HepG2 (cell line): Measurements from ENCODE around the gene INTS7. TPM values are rescaled to one million over a fixed set of nuclear protein-coding genes. Genes with fewer than 3 reads are reported as not detected.

Experiments used
- ARID2 ChIP-seq: sonication (generic); formaldehyde crosslinking; IDR thresholded peaks from 2 replicates; pipeline ENCODE4 v1.8.1; 2022; ENCODE audit warnings: mild to moderate bottlenecking, missing genetic modification reagents, borderline replicate concordance
- FOXA1 ChIP-seq, 2 experiments: fragments of 450-650 bp in 1 of 2; sonication (generic) in 1 of 2; formaldehyde crosslinking in 1 of 2; IDR thresholded peaks; 2 replicates each; pipeline versions ENCODE4 v1.4.0 to v1.6.1; 2016 to 2020; ENCODE audit warnings: missing genetic modification reagents in 1 of 2
- ISX ChIP-seq: sonication (generic); formaldehyde crosslinking; conservative IDR thresholded peaks from 2 replicates; pipeline ENCODE4 v1.5.0; 2020; ENCODE audit warnings: missing genetic modification reagents
- KAT8 ChIP-seq: IDR thresholded peaks from 2 replicates; pipeline ENCODE4 v1.6.1; 2016; ENCODE audit warnings: missing genetic modification reagents, missing compliant biosample characterization
- KMT2B ChIP-seq: IDR thresholded peaks from 2 replicates; pipeline ENCODE4 v1.6.1; 2016; ENCODE audit warnings: missing genetic modification reagents, missing compliant biosample characterization
- PPARG ChIP-seq: conservative IDR thresholded peaks from 2 replicates; pipeline ENCODE4 v1.6.1; 2016; ENCODE audit warnings: missing biosample characterization, missing genetic modification reagents
- TBX3 ChIP-seq: fragments of 450-650 bp; IDR thresholded peaks from 2 replicates; pipeline ENCODE4 v1.6.1; 2017; ENCODE audit warnings: antibody characterized with exemption, mild to moderate bottlenecking, inconsistent platforms, borderline replicate concordance
- ZMYM2 ChIP-seq: sonication (generic); formaldehyde crosslinking; IDR thresholded peaks from 2 replicates; pipeline ENCODE4 v1.8.0; 2022; ENCODE audit warnings: mild to moderate bottlenecking, missing genetic modification reagents
- ZNF282 ChIP-seq: fragments of 450-650 bp; IDR thresholded peaks from 2 replicates; pipeline ENCODE4 v1.6.1; 2018; ENCODE audit not compliant: partially characterized antibody
- ZNF713 ChIP-seq: sonication (generic); formaldehyde crosslinking; IDR thresholded peaks from 2 replicates; pipeline ENCODE4 v1.4.0; 2020; ENCODE audit warnings: mild to moderate bottlenecking, missing genetic modification reagents
- polyA plus RNA-seq, 8 experiments: library from polyadenylated mRNA; depleted of rRNA in 3 of 8; stranded (reverse) in 7 of 8; unstranded in 1 of 8; fragments of >200 nt; fragmentation: Illumina TruSeq in 4 of 8; extraction: Trizol in 4 of 8; gene quantifications; 2 replicates each; pipeline versions ENCODE4 v1.2.1 to v1.2.3, GENCODE V29; 2011 to 2016; ENCODE audit warnings: low read depth in 4 of 8, missing spikeins in 1 of 8, mixed read lengths in 1 of 8; ENCODE audit not compliant: insufficient read depth in 1 of 8
- total RNA-seq, 5 experiments: library from RNA; depleted of rRNA; stranded (reverse); fragments of >200 nt; fragmentation: Illumina TruSeq; extraction: Trizol; gene quantifications; 2 replicates each; pipeline ENCODE4 v1.2.3, GENCODE V29; 2016; ENCODE audit warnings: low read depth in 1 of 5
- TF ChIP-seq, protein P1 (sequence below): sonication (generic); formaldehyde crosslinking; IDR thresholded peaks from 2 replicates; pipeline ENCODE4 v1.9.0; 2021; ENCODE audit warnings: mild to moderate bottlenecking, missing genetic modification reagents
- TF ChIP-seq, protein P2 (sequence below): sonication (generic); formaldehyde crosslinking; IDR thresholded peaks from 2 replicates; pipeline ENCODE4 v1.4.0; 2020; ENCODE audit warnings: low read depth, missing genetic modification reagents
- TF ChIP-seq, protein P3 (sequence below): IDR thresholded peaks from 2 replicates; pipeline ENCODE4 v1.6.1; 2016; ENCODE audit warnings: low read depth, borderline replicate concordance
- TF ChIP-seq, protein P4 (sequence below): sonication (generic); formaldehyde crosslinking; conservative IDR thresholded peaks from 2 replicates; pipeline ENCODE4 v1.4.0; 2020; ENCODE audit warnings: mild to moderate bottlenecking, missing genetic modification reagents, moderate library complexity

The INTS7 gene
- total and polyA plus RNA-seq, 2 of the 13 experiments (the other 11 are each of a cell fraction or from before 2014, with no cell fraction given): 18.3 to 22.4 TPM

DNA sequence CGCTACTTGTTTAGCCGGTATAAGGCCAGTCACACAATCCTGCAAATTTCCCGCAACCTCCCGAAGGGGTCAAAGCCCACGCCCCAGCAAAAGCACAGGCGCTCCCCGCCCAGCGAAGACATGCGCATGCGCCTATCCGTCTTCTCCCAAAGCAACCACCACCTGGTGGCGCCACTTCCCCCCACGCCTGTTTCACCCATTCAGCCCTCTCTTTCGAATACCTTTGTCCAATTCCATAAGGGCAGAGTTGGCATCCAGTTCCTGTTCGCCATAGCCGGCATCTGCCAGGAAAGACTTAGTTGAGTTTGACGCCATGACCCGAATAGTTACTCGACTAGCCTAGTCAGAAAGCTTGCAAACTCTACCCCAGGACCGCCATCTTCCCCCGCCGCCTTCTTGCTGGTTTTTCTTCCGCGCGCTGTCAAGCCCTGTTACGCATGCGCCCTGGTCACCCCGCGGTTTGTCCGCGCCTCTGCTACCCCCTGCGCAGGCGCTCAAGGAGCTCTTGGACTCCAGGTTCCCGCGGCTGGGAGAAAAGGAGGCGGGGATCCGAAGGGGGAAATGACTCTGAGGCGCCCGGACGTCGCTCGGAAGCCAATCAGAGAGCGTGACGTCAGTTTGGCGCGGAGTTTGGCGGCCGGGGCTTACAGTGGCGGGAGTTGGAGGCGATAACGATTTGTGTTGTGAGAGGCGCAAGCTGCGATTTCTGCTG is at the start of gene INTS7, which contains the start of gene DTL (continued):
- TF ChIP-seq, protein P1, sequence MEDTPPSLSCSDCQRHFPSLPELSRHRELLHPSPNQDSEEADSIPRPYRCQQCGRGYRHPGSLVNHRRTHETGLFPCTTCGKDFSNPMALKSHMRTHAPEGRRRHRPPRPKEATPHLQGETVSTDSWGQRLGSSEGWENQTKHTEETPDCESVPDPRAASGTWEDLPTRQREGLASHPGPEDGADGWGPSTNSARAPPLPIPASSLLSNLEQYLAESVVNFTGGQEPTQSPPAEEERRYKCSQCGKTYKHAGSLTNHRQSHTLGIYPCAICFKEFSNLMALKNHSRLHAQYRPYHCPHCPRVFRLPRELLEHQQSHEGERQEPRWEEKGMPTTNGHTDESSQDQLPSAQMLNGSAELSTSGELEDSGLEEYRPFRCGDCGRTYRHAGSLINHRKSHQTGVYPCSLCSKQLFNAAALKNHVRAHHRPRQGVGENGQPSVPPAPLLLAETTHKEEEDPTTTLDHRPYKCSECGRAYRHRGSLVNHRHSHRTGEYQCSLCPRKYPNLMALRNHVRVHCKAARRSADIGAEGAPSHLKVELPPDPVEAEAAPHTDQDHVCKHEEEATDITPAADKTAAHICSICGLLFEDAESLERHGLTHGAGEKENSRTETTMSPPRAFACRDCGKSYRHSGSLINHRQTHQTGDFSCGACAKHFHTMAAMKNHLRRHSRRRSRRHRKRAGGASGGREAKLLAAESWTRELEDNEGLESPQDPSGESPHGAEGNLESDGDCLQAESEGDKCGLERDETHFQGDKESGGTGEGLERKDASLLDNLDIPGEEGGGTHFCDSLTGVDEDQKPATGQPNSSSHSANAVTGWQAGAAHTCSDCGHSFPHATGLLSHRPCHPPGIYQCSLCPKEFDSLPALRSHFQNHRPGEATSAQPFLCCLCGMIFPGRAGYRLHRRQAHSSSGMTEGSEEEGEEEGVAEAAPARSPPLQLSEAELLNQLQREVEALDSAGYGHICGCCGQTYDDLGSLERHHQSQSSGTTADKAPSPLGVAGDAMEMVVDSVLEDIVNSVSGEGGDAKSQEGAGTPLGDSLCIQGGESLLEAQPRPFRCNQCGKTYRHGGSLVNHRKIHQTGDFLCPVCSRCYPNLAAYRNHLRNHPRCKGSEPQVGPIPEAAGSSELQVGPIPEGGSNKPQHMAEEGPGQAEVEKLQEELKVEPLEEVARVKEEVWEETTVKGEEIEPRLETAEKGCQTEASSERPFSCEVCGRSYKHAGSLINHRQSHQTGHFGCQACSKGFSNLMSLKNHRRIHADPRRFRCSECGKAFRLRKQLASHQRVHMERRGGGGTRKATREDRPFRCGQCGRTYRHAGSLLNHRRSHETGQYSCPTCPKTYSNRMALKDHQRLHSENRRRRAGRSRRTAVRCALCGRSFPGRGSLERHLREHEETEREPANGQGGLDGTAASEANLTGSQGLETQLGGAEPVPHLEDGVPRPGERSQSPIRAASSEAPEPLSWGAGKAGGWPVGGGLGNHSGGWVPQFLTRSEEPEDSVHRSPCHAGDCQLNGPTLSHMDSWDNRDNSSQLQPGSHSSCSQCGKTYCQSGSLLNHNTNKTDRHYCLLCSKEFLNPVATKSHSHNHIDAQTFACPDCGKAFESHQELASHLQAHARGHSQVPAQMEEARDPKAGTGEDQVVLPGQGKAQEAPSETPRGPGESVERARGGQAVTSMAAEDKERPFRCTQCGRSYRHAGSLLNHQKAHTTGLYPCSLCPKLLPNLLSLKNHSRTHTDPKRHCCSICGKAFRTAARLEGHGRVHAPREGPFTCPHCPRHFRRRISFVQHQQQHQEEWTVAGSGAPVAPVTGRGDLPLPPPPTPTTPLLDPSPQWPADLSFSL (CRISPR knock-in tag): 0 out of 2 replicates have a peak, but pooled peaks have one; percentile 13
- TF ChIP-seq, protein P2, sequence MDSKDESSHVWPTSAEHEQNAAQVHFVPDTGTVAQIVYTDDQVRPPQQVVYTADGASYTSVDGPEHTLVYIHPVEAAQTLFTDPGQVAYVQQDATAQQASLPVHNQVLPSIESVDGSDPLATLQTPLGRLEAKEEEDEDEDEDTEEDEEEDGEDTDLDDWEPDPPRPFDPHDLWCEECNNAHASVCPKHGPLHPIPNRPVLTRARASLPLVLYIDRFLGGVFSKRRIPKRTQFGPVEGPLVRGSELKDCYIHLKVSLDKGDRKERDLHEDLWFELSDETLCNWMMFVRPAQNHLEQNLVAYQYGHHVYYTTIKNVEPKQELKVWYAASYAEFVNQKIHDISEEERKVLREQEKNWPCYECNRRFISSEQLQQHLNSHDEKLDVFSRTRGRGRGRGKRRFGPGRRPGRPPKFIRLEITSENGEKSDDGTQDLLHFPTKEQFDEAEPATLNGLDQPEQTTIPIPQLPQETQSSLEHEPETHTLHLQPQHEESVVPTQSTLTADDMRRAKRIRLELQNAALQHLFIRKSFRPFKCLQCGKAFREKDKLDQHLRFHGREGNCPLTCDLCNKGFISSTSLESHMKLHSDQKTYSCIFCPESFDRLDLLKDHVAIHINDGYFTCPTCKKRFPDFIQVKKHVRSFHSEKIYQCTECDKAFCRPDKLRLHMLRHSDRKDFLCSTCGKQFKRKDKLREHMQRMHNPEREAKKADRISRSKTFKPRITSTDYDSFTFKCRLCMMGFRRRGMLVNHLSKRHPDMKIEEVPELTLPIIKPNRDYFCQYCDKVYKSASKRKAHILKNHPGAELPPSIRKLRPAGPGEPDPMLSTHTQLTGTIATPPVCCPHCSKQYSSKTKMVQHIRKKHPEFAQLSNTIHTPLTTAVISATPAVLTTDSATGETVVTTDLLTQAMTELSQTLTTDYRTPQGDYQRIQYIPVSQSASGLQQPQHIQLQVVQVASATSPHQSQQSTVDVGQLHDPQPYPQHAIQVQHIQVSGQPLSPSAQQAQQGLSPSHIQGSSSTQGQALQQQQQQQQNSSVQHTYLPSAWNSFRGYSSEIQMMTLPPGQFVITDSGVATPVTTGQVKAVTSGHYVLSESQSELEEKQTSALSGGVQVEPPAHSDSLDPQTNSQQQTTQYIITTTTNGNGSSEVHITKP (CRISPR knock-in tag): no peak; the same call in 1 of the 2 replicates
- TF ChIP-seq, protein P3, sequence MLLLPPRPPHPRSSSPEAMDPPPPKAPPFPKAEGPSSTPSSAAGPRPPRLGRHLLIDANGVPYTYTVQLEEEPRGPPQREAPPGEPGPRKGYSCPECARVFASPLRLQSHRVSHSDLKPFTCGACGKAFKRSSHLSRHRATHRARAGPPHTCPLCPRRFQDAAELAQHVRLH (CRISPR knock-in tag): peak; percentile 74; the same call in 1 of the 2 replicates
- TF ChIP-seq ARID2 (CRISPR knock-in tag): peak; percentile 88; the same call in 1 of the 2 replicates
- peak; percentile 11; the same call in 1 of the 2 replicates for TF ChIP-seq PPARG (CRISPR knock-in tag)
- TF ChIP-seq ISX (CRISPR knock-in tag): no peak
- no peak for TF ChIP-seq ZNF282
- 0 out of 2 replicates have a peak, but pooled peaks have one; percentile 9 for TF ChIP-seq ZMYM2 (CRISPR knock-in tag)
- TF ChIP-seq KMT2B (CRISPR knock-in tag): peak; percentile 87
- no peak for TF ChIP-seq ZNF713 (CRISPR knock-in tag)
- TF ChIP-seq KAT8 (CRISPR knock-in tag): peak; percentile 92
- TF ChIP-seq TBX3: 0 out of 2 replicates have a peak, but pooled peaks have one; percentile 43
- TF ChIP-seq FOXA1 (IDR thresholded peaks at IDR 0.05): no peak
- no peak for TF ChIP-seq FOXA1 (CRISPR knock-in tag; IDR thresholded peaks at IDR 0.05)
- TF ChIP-seq, protein P4, sequence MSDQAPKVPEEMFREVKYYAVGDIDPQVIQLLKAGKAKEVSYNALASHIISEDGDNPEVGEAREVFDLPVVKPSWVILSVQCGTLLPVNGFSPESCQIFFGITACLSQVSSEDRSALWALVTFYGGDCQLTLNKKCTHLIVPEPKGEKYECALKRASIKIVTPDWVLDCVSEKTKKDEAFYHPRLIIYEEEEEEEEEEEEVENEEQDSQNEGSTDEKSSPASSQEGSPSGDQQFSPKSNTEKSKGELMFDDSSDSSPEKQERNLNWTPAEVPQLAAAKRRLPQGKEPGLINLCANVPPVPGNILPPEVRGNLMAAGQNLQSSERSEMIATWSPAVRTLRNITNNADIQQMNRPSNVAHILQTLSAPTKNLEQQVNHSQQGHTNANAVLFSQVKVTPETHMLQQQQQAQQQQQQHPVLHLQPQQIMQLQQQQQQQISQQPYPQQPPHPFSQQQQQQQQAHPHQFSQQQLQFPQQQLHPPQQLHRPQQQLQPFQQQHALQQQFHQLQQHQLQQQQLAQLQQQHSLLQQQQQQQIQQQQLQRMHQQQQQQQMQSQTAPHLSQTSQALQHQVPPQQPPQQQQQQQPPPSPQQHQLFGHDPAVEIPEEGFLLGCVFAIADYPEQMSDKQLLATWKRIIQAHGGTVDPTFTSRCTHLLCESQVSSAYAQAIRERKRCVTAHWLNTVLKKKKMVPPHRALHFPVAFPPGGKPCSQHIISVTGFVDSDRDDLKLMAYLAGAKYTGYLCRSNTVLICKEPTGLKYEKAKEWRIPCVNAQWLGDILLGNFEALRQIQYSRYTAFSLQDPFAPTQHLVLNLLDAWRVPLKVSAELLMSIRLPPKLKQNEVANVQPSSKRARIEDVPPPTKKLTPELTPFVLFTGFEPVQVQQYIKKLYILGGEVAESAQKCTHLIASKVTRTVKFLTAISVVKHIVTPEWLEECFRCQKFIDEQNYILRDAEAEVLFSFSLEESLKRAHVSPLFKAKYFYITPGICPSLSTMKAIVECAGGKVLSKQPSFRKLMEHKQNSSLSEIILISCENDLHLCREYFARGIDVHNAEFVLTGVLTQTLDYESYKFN (CRISPR knock-in tag): peak; percentile 63
